HG02610 (cell line): Measurements from ENCODE around the gene HBD.
"Not testable (repeated sequence)": the region's sequence is repeated elsewhere in the genome, so short reads cannot be mapped to it uniquely, and the experiment has no call there.

ENCODE experiments used
- ATAC-seq: cut with Tn5 transposase; IDR thresholded peaks from one replicate; pipeline ENCODE4 v1.9.1; 2021; ENCODE audit warnings: mild to moderate bottlenecking, moderate library complexity; ENCODE audit not compliant: unreplicated experiment

HBD gene

DNA sequence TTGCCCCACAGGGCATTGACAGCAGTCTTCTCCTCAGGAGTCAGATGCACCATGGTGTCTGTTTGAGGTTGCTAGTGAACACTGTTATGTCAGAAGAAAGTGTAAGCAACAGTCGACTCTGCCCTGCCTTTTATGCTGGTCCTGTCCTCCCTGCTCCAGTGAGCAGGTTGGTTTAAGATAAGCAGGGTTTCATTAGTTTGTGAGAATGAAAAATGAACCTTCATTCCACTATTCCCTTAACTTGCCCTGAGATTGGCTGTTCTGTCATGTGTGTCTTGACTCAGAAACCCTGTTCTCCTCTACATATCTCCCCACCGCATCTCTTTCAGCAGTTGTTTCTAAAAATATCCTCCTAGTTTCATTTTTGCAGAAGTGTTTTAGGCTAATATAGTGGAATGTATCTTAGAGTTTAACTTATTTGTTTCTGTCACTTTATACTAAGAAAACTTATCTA lies at the start of gene HBD:
HBD (minus strand) TSS at position 103 of the 454 bp plus-strand sequence; CDS start at position 53, 50 bp downstream.
- peak; percentile 78 for ATAC-seq

DNA sequence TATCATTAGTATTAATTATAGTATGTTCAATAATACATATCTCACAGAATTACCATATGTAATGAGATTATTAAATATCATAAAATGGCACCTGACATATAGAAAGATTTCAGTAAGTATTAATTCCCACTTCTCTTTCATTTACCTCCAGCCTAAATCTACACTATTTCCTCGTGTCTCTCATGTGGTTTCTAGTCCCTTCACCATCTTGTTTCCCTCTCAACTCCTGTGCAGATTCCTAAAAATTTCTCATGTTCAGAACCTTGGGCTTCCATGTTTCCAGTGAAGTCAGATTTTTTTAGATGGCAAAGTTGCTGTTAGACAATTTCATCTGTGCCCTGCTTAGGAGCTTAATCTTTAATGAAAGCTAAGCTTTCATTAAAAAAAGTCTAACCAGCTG lies 49.6 kb upstream of the HBD start:
- ATAC-seq = no peak

DNA sequence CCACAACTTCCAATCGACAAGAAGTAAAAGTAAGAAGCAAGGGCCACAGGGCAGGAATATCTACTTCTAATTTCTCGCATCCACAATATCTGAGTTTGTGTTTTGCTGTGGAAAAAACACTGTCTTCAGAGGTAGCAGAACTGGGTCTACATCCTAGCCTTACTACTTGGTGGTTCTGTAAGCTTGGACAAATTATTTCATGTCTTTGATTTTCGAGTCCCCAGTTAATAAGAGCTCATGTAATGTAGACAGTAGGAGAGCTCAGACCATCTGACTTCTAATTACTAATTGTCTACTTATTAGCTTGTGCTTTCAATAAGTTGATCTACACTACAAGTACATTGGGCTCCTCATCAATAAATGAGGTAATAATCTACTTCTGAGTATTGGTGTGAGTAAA lies 48.8 kb upstream of the HBD start:
- no peak for ATAC-seq

GRCh38 chr11:5282628-5283027 lies 48.3 kb upstream of the HBD start:
- ATAC-seq = no peak

DNA sequence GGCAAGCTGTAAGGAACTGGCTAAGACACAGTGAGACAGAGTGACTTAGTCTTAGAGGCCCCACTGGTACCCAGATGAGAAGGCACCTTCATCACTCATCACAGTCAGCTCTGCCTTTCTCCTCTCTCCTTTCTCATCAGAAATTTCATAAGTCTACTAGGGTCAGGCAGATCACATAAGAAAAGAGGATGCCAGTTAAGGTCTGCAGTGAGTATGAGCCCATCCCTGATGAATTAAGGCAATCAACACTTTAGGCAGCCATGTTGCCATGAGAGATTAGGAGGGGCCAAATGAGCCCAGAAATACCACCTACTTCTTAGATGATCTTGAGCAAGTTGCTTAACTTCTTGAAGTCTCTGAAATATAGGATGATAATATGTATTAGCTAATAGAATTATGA lies 47.3 kb upstream of the HBD start:
- ATAC-seq = no peak

DNA sequence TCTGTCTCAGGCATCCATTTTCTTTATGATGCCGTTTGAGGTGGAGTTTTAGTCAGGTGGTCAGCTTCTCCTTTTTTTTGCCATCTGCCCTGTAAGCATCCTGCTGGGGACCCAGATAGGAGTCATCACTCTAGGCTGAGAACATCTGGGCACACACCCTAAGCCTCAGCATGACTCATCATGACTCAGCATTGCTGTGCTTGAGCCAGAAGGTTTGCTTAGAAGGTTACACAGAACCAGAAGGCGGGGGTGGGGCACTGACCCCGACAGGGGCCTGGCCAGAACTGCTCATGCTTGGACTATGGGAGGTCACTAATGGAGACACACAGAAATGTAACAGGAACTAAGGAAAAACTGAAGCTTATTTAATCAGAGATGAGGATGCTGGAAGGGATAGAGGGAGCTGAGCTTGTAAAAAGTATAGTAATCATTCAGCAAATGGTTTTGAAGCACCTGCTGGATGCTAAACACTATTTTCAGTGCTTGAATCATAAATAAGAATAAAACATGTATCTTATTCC lies 46.4 kb upstream of the HBD start:
- ATAC-seq = peak; percentile 97

- no peak for ATAC-seq
Observed at GRCh38 chr11:5279471-5280090, 45.3 kb upstream of the HBD start.

- ATAC-seq = peak; percentile 63
Observed at GRCh38 chr11:5277807-5278382, 43.6 kb upstream of the HBD start.

- ATAC-seq = no peak
Observed at GRCh38 chr11:5276697-5277096, 42.4 kb upstream of the HBD start.

- ATAC-seq = no peak
Observed at GRCh38 chr11:5275369-5276110, 41.3 kb upstream of the HBD start.

DNA sequence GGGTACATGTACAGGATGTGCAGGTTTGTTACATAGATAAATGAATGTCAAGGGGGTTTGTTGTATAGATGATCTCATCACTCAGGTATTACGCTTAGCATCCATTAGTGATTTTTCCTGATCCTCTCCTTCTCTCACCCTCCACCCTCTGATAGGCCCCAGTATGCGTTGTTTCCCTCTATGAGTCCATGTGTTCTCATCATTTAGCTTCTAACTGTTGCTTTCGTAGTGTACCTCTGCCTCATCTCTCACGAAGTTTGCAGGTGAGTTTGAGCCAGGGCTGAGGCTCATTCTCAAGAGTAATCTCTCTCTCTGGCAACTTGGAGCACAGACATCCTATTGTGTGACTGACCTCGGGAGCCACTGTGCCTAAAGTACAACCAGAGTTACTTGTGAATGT lies 40.1 kb upstream of the HBD start:
- ATAC-seq = no peak

GRCh38 chr11:5272395-5273017 lies 38.2 kb upstream of the HBD start:
- no peak for ATAC-seq

DNA sequence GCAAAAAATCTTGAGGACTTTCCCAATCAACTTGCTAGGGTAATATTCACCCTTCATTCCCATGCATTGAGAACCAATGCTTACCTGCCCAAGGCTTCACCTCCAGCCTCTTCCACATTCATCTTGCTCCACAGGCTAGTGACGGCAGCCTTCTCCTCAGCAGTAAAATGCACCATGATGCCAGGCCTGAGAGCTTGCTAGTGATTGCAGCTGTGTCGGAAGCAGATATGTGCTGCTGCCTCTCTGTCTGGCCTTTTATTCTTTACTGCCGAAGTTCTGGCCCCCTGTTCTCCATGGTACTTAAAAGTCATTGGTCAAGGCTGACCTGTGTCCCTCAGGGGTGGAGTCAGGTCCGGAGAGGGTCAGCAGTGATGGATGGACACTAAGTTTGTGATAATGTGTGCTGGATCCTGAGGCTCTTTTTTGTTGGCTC lies 35.4 kb upstream of the HBD start, which contains the start of gene HBE1:
HBE1 (minus strand) TSS at position 231 of the 433 bp plus-strand sequence; CDS start at position 176, 55 bp downstream.
- ATAC-seq = no peak

GRCh38 chr11:5267033-5267563 lies 32.8 kb upstream of the HBD start:
- ATAC-seq = no peak

DNA sequence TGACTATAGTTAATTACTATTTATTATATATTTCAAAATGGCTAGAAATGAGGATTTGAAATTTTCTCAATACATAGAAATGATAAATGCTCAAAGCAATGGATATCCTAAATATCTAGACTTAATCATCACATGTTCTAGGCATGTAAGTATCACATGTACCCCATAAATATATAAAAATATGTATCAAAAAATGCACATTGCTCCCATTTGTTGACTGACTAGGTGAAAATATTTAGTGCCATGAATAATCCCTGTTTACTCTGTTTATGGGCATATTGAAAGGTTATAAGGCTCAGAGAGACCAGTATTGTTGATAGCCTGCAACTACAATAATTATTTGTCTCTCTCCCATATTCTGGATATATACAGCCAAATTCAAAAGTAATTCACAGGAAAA lies 32.3 kb upstream of the HBD start:
- no peak for ATAC-seq

DNA sequence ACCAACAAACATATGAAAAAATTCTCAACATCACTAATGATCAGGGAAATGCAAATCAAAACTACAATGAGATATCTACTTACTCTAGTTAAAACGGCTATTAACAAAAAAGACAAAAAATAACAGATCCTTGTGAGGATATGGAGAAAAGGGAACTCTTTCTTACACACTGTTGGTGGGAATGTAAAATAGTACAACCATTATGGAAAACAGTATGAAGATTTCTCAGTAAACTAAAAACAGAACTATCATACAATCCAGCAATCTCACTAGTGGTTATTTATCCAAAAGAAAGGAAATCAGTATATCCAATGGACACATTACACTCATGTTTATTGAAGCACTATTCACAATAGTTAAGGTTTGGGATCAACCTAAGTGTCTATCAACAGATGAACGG lies 31.5 kb upstream of the HBD start:
- no peak for ATAC-seq

DNA sequence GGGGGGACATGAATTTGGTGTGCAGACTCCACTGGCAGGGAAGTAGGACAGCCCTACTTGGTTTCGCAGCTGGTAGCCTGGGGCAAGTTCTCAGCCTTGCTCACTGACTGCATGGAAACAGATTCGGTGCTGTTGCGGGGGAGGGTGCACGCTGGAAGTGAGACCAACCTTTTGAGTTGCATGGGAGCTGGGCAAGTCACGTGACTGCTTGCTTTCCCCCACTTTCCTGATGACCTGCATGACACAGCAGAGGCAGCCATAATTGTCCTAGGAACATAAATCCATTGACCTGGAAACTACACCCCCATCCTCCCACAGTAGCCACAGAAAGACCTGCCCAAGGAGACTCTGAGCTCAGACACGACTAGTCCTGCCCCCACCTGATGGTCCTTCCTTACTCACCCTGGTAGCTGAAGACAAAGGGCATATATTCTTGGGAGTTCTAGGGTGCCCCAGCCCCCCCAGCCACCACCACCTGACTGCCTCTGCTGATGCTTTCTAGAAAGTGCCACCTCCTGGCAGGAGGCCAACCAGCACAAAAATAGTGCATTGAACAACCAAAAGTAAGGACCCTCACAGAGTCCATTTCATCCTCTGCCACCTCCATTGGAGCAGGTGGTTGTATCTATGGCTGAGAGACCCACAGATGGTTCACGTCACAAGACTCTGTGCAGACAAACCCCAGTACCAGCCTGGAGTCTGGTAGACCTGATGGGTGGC lies 24.4 kb upstream of the HBD start:
- ATAC-seq = no peak

DNA sequence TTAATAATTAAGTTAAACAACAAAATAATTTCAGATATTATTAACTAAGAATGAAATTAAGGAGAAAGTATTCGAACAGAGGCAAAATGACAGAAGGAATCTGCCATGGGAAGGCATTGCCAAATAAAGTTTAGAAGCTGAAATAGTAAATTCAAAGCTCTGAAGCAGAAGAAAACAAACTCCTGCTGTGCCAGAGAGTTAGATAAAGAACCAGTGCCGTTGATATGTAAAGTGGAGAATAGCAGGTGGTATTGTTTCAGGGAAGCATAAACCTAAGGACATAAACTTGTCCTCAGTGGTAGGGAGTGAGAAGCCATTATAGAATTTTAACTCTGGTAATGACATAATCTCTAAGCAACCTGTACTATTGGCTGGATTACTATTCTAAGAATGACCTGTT lies 23.0 kb upstream of the HBD start:
- no peak for ATAC-seq

- ATAC-seq = not testable (repeated sequence)
Observed at GRCh38 chr11:5254646-5255413, 20.5 kb upstream of the HBD start, which contains the start of gene HBG2. Gene HBG2, minus strand, starts transcription at chr11:5254781. Its CDS starts 53 bp downstream, at chr11:5254728.

- not testable (repeated sequence) for ATAC-seq
Observed at GRCh38 chr11:5254023-5254422, 19.7 kb upstream of the HBD start.
